SK-N-SH (cell line): ENCODE data around the gene ZSCAN30. TPM values are rescaled to one million over a fixed set of nuclear protein-coding genes. Genes with fewer than 3 reads are reported as not detected.
A peak's percentile ranks its signal among the peaks of the same experiment; 100 is the strongest.

Source experiments
- CTCF ChIA-PET: fragments of 300-600, 350-600 bp; formaldehyde crosslinking; extraction: SDS; loops from one replicate; lab custom pipeline; 2021; lab: Yijun Ruan, JAX
- POLR2A ChIA-PET: fragments of 350-600 bp; sonication (Branson Sonifier 250); formaldehyde crosslinking; extraction: SDS; loops from one replicate; lab custom pipeline; 2020; ENCODE audit warnings: antibody characterized with exemption, inconsistent platforms; lab: Yijun Ruan, JAX
- DNase-seq: peaks from one replicate; pipeline ENCODE4 v3.0.0; 2012
- H2AFZ ChIP-seq: fragments of 200-600 bp; sonication (generic); 2 replicates; pipeline ENCODE4 v1.8.1; 2016; ENCODE audit warnings: antibody characterized with exemption, mild to moderate bottlenecking, low read depth
- H3F3A ChIP-seq: fragments of 200-600 bp; sonication (generic); replicated peaks from 2 replicates; pipeline ENCODE3; 2016; ENCODE audit warnings: antibody characterized with exemption, mild to moderate bottlenecking; ENCODE audit not compliant: insufficient read depth
- H3K27ac ChIP-seq, 2 experiments: fragments of 200-500 bp in 1 of 2; fragments of 200-600 bp in 1 of 2; sonication (Bioruptor generic) in 1 of 2; sonication (generic), shearing (Covaris generic) in 1 of 2; 2 replicates each; pipeline versions ENCODE4 v1.5.1 to v1.6.1; 2014 to 2016; ENCODE audit warnings: low read depth in 2 of 2, inconsistent platforms in 1 of 2, low read length in 1 of 2, mild to moderate bottlenecking in 1 of 2, mixed read lengths in 1 of 2
- H3K27me3 ChIP-seq: fragments of 200-600 bp; sonication (generic), shearing (Covaris generic); 2 replicates; pipeline ENCODE4 v1.6.1; 2016; ENCODE audit warnings: mixed run types; ENCODE audit not compliant: insufficient read depth
- H3K36me3 ChIP-seq, 2 experiments: fragments of 200-500 bp in 1 of 2; fragments of 200-600 bp in 1 of 2; sonication (Bioruptor generic) in 1 of 2; sonication (generic) in 1 of 2; replicated peaks in 1 of 2; 2 replicates each; pipeline versions ENCODE3 to v1.5.1; 2014 to 2016; ENCODE audit warnings: low read length in 1 of 2, mild to moderate bottlenecking in 1 of 2; ENCODE audit not compliant: insufficient read depth in 2 of 2, control insufficient read depth in 1 of 2
- H3K4me1 ChIP-seq, 2 experiments: fragments of 200-500 bp in 1 of 2; fragments of 200-600 bp in 1 of 2; sonication (Bioruptor generic) in 1 of 2; sonication (generic), shearing (Covaris generic) in 1 of 2; 2 replicates each; pipeline versions ENCODE4 v1.5.1 to v1.6.1; 2014 to 2016; ENCODE audit warnings: low read depth in 1 of 2, low read length in 1 of 2, mixed run types in 1 of 2; ENCODE audit not compliant: insufficient read depth in 2 of 2, control insufficient read depth in 1 of 2
- H3K4me2 ChIP-seq: fragments of 200-600 bp; sonication (generic), shearing (Covaris generic); 2 replicates; pipeline ENCODE4 v1.6.1; 2017; ENCODE audit warnings: mixed run types
- H3K4me3 ChIP-seq, 2 experiments: fragments of 200-500 bp in 1 of 2; fragments of 200-600 bp in 1 of 2; sonication (Bioruptor generic) in 1 of 2; sonication (generic), shearing (Covaris generic) in 1 of 2; 2 replicates each; pipeline versions ENCODE4 v1.5.1 to v1.8.1; 2014 to 2016; ENCODE audit warnings: low read depth in 2 of 2, inconsistent platforms in 1 of 2, low read length in 1 of 2, mild to moderate bottlenecking in 1 of 2, mixed read lengths in 1 of 2, moderate library complexity in 1 of 2
- H3K79me2 ChIP-seq: fragments of 200-600 bp; sonication (generic); 2 replicates; pipeline ENCODE4 v1.8.1; 2017; ENCODE audit warnings: mild to moderate bottlenecking; ENCODE audit not compliant: insufficient read depth
- H3K9ac ChIP-seq: fragments of 200-600 bp; sonication (generic); 2 replicates; pipeline ENCODE4 v1.6.1; 2017; ENCODE audit warnings: mixed run types
- H3K9me2 ChIP-seq: fragments of 200-600 bp; sonication (generic); 2 replicates; pipeline ENCODE4 v1.6.1; 2017; ENCODE audit warnings: mixed run types
- H3K9me3 ChIP-seq: fragments of 200-600 bp; sonication (generic); 2 replicates; pipeline ENCODE4 v1.6.1; 2017; ENCODE audit warnings: mixed run types, mild to moderate bottlenecking, moderate library complexity
- H4K20me1 ChIP-seq: fragments of 200-600 bp; sonication (generic); 2 replicates; pipeline ENCODE4 v1.6.1; 2017; ENCODE audit warnings: mild to moderate bottlenecking, mixed run types; ENCODE audit not compliant: insufficient read depth
- CHD2 ChIP-seq: fragments of 150-350 bp; IDR thresholded peaks from 2 replicates; pipeline ENCODE4 v1.6.1; 2018; ENCODE audit warnings: low read length; ENCODE audit not compliant: partially characterized antibody
- ELF1 ChIP-seq: IDR thresholded peaks from 2 replicates; pipeline ENCODE4 v1.4.0; 2012
- EP300 ChIP-seq, 2 experiments: IDR thresholded peaks; 2 replicates each; pipeline versions ENCODE4 v1.4.0 to v1.6.1; 2012; ENCODE audit warnings: borderline replicate concordance in 1 of 2, low read depth in 1 of 2, low read length in 1 of 2
- FOXM1 ChIP-seq: IDR thresholded peaks from 2 replicates; pipeline ENCODE4 v1.4.0; 2012; ENCODE audit warnings: low read depth, mild to moderate bottlenecking
- GABPA ChIP-seq: IDR thresholded peaks from 2 replicates; pipeline ENCODE4 v1.4.0; 2012; ENCODE audit warnings: low read depth, mild to moderate bottlenecking
- GATA2 ChIP-seq: sonication (generic); formaldehyde crosslinking; IDR thresholded peaks from 2 replicates; pipeline ENCODE4 v1.5.0; 2020; ENCODE audit warnings: mild to moderate bottlenecking, missing genetic modification reagents
- MAX ChIP-seq: IDR thresholded peaks from 2 replicates; pipeline ENCODE4 v1.4.0; 2012; ENCODE audit warnings: low read depth
- MXI1 ChIP-seq: IDR thresholded peaks from 2 replicates; pipeline ENCODE4 v1.6.1; 2012; ENCODE audit warnings: mild to moderate bottlenecking, low read depth, low read length, improper control_type of control experiment
- NFIC ChIP-seq: IDR thresholded peaks from 2 replicates; pipeline ENCODE4 v1.4.0; 2012; ENCODE audit warnings: borderline replicate concordance
- NRF1 ChIP-seq: IDR thresholded peaks from 2 replicates; pipeline ENCODE4 v1.6.1; 2012; ENCODE audit warnings: low read depth, mild to moderate bottlenecking, low read length
- POLR2AphosphoS5 ChIP-seq: IDR thresholded peaks from 2 replicates; pipeline ENCODE4 v1.6.1; 2012; ENCODE audit warnings: low read depth, low read length
- RCOR1 ChIP-seq: fragments of 150-350 bp; IDR thresholded peaks from 2 replicates; pipeline ENCODE4 v1.6.1; 2017; ENCODE audit warnings: antibody characterized with exemption, low read length
- REST ChIP-seq: IDR thresholded peaks from 2 replicates; pipeline ENCODE4 v1.6.1; 2012; ENCODE audit warnings: mild to moderate bottlenecking, low read depth, low read length, moderate library complexity
- RFX5 ChIP-seq: IDR thresholded peaks from 2 replicates; pipeline ENCODE4 v1.6.1; 2012; ENCODE audit warnings: mild to moderate bottlenecking, improper control_type of control experiment, low read length
- SMC3 ChIP-seq: IDR thresholded peaks from 2 replicates; pipeline ENCODE4 v1.6.1; 2012; ENCODE audit warnings: low read depth, low read length, improper control_type of control experiment
- TAF1 ChIP-seq: IDR thresholded peaks from 2 replicates; pipeline ENCODE4 v1.6.1; 2012; ENCODE audit warnings: low read depth, mild to moderate bottlenecking, low read length, moderate library complexity, borderline replicate concordance
- TEAD4 ChIP-seq: IDR thresholded peaks from 2 replicates; pipeline ENCODE4 v1.4.0; 2012; ENCODE audit warnings: mild to moderate bottlenecking, borderline replicate concordance; ENCODE audit not compliant: insufficient read depth
- USF1 ChIP-seq: IDR thresholded peaks from 2 replicates; pipeline ENCODE4 v1.4.0; 2012; ENCODE audit warnings: low read depth, borderline replicate concordance
- YY1 ChIP-seq: IDR thresholded peaks from 2 replicates; pipeline ENCODE4 v1.4.0; 2012; ENCODE audit warnings: low read depth, mild to moderate bottlenecking
- ZBTB33 ChIP-seq: IDR thresholded peaks from 2 replicates; pipeline ENCODE4 v1.4.0; 2012; ENCODE audit warnings: low read depth, borderline replicate concordance
- WGBS: methylation state at CpG from one replicate; pipeline ENCODE4 v1.1.6; 2017; ENCODE audit warnings: low lambda C conversion rate; 5-methylcytosine and 5-hydroxymethylcytosine counted together
- polyA plus RNA-seq, 3 experiments: library from polyadenylated mRNA; depleted of rRNA; stranded (reverse); fragments of >200 nt; gene quantifications; 2 replicates each; pipeline ENCODE4 v1.2.3, GENCODE V29; 2012

ZSCAN30 gene
- 5.9 and 7.0 TPM in 2 replicates for polyA plus RNA-seq (2012; rRNA removed)
- 5.1 and 5.3 TPM in 2 replicates for polyA plus RNA-seq (2012; cell fraction: cytosol; rRNA removed)
- 13.9 and 25.6 TPM in 2 replicates for polyA plus RNA-seq (2012; cell fraction: nucleus; rRNA removed)

GRCh38 chr18:35290094-35290735 lies at the start of gene ZSCAN30:
Gene ZSCAN30, minus strand, starts transcription at chr18:35290229. Its CDS starts 25,877 bp downstream, at chr18:35264352.
- 1% methylated on average over 40 of the region's 41 CpGs for WGBS
- Histone ChIP-seq H3K9me2 (no peaks in the 10 kb centered on the region), H3K4me1 (peaks cover 0 to 6% of the 10 kb centered on the region in 2 experiments; a peak in 1 of 4 replicates), H3K27ac (peak within 1 kb of the TSS; percentile 61 to 78), H3K4me3 (peak within 1 kb of the TSS; percentile 87 to 91), H3K27me3 (no peaks in the 10 kb centered on the region), H3K79me2 (peaks cover 75% of the 10 kb centered on the region), H3K36me3 (peaks cover 23 to 25% of the 10 kb centered on the region in 2 experiments), H2AFZ (peak within 1 kb of the TSS; percentile 98), H4K20me1 (no peaks in the 10 kb centered on the region), H3K4me2 (peak within 1 kb of the TSS; percentile 87), H3K9me3 (peaks cover 18% of the 10 kb centered on the region; the same call in 1 of the 2 replicates), H3F3A (no peaks in the 10 kb centered on the region), H3K9ac (peak within 1 kb of the TSS; percentile 91)
- POLR2A ChIA-PET, result interaction anchor here (0.8 to 2.8 kb wide), 4 partner anchors 13 to 207 kb away, joined by 3 to 21 read pairs (median 10); partner anchors contain the start of gene ZNF397
- TF ChIP-seq YY1 (peak; percentile 62; the same call in 1 of the 2 replicates), REST (no peak), TAF1 (peak; percentile 89), RCOR1 (peak; percentile 32; the same call in 1 of the 2 replicates), SMC3 (peak; percentile 1; the same call in 1 of the 2 replicates), NRF1 (peak; percentile 90), USF1 (peak; percentile 24; the same call in 1 of the 2 replicates), GATA2 (CRISPR knock-in tag) (peak; percentile 14; the same call in 1 of the 2 replicates), TEAD4 (no peak), ZBTB33 (no peak), RFX5 (peak; percentile 45; the same call in 1 of the 2 replicates), EP300 (IDR thresholded peaks at IDR 0.05; ENCODE audit: borderline replicate concordance in 1 of 2, low read depth in 1 of 2, low read length in 1 of 2) (peak in 1 of 2 experiments; percentile 4; a peak in 1 of 4 replicates), NFIC (no peak), MAX (peak; percentile 78; the same call in 1 of the 2 replicates), GABPA (peak; percentile 56), CHD2 (peak; percentile 79), MXI1 (peak; percentile 81), POLR2AphosphoS5 (peak; percentile 92), FOXM1 (no peak), ELF1 (0 out of 2 replicates have a peak, but pooled peaks have one; percentile 38)
- CTCF ChIA-PET, result interaction anchor here (0.6 to 1.5 kb wide), 4 partner anchors 9 to 65 kb away, joined by 3 to 4 read pairs (median 4); partner anchors contain the start of gene ZNF24
- peak; percentile 93 for DNase-seq
